ENCODE data around the gene TTLL8. TPM values are rescaled to one million over a fixed set of nuclear protein-coding genes. Genes with fewer than 3 reads are reported as not detected.

Gene TTLL8
- total and polyA plus RNA-seq, 2 of the 8 experiments (the other 6 are each of a cell fraction or from before 2014, with no cell fraction given): not detected

DNA sequence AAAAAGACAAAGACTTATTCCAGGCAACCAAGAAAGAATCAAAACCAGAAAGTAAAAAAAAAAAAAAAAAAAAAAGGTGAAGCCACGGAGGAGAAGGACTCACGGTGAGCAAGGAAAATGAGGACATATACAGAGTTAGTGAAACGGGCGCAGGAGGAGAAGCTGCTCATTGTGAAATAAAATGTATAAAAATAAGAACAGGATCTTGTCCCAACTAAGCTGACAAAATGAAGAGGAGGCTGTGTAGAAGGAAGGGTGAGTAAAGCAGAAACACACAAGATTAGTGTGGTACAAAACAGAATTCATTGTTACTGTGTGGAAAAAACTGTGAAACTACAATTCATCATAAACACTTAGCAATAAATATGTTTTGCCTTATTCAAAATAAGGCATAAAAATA, 53.2 kb downstream of the TTLL8 start:
- Histone ChIP-seq H3K56ac (replicated peaks; ENCODE audit: insufficient read length, low read depth, low read length) (no peak overlapping the region), H3K23ac (ENCODE audit: insufficient read length) (no peak overlapping the region), H3K18ac (ENCODE audit: extremely low read depth, low read length) (no peak overlapping the region), H3K4ac (replicated peaks; ENCODE audit: insufficient read length, low read depth, low read length) (no peak overlapping the region), H3K14ac (ENCODE audit: insufficient read length) (no peak overlapping the region), H3K36me3 (ENCODE audit: control insufficient read depth in 2 of 4, insufficient read depth in 4 of 4, low read length in 3 of 4) (no peaks in the 10 kb centered on the region), H3K4me3 (ENCODE audit: extremely low read depth in 1 of 4, insufficient read depth in 2 of 4, low read depth in 3 of 4, low read length in 4 of 4) (no peak overlapping the region), H4K5ac (ENCODE audit: insufficient read length, low read depth, low read length) (no peak overlapping the region), H3K4me1 (replicated peaks in 1 of 4; ENCODE audit: control insufficient read depth in 3 of 4, insufficient read depth in 4 of 4, low read length in 3 of 4) (peaks cover 0 to 12% (median 6%) of the 10 kb centered on the region in 4 experiments; a peak in 5 of 7 replicates), H2BK15ac (ENCODE audit: low read length) (no peak overlapping the region), H3K23me2 (ENCODE audit: low read depth, low read length) (no peaks in the 10 kb centered on the region; the same call in 1 of the 2 replicates), H3K9ac (replicated peaks in 1 of 4; ENCODE audit: extremely low read depth in 1 of 4, low read depth in 3 of 4, low read length in 3 of 4) (no peak overlapping the region), H2AFZ (ENCODE audit: low read length) (no peak overlapping the region), H3K9me3 (ENCODE audit: insufficient read depth in 2 of 2, low read depth in 1 of 2, low read length in 1 of 2) (no peaks in the 10 kb centered on the region), H3K79me1 (ENCODE audit: low read depth, low read length) (no peaks in the 10 kb centered on the region), H2BK20ac (ENCODE audit: low read length) (no peak overlapping the region), H4K20me1 (replicated peaks in 1 of 2; ENCODE audit: control insufficient read depth in 1 of 2, insufficient read depth in 2 of 2, low read length in 2 of 2) (peaks cover 0 to 5% of the 10 kb centered on the region in 2 experiments), H2BK5ac (ENCODE audit: low read depth, low read length) (no peak overlapping the region), H4K91ac (replicated peaks; ENCODE audit: insufficient read length, low read length) (no peak overlapping the region), H2BK12ac (ENCODE audit: low read depth, low read length) (no peak overlapping the region), H3K27ac (ENCODE audit: low read depth, low read length) (no peak overlapping the region), H4K8ac (ENCODE audit: extremely low read depth, insufficient read depth, low read length) (no peak overlapping the region), H2BK120ac (replicated peaks; ENCODE audit: low read depth, low read length) (no peak overlapping the region), H2AK5ac (ENCODE audit: low read depth, low read length) (no peak overlapping the region), H3K27me3 (replicated peaks in 1 of 4; ENCODE audit: control insufficient read depth in 3 of 4, extremely low read depth in 1 of 4, insufficient read depth in 3 of 4, low read length in 3 of 4) (peaks cover 8 to 21% (median 10%) of the 10 kb centered on the region in 4 experiments; a peak in 6 of 7 replicates), H3K79me2 (ENCODE audit: control insufficient read depth in 1 of 2, insufficient read depth in 2 of 2, low read length in 2 of 2) (no peaks in the 10 kb centered on the region), H3K4me2 (ENCODE audit: insufficient read depth in 1 of 2, low read depth in 2 of 2, low read length in 2 of 2) (no peak overlapping the region)
- 70% methylated on average over 4 of the region's 4 CpGs; no CpG with 5 or more reads in 1 of the 2 experiments for WGBS, 2 experiments (ENCODE audit: extremely low coverage in 1 of 2, insufficient coverage in 1 of 2, insufficient read length in 1 of 2, insufficient replicate concordance in 2 of 2, low coverage in 1 of 2, low lambda C conversion rate in 2 of 2, missing lambda C conversion rate in 1 of 2)
- POLR2A ChIA-PET (ENCODE audit: partially characterized antibody): no interaction called here
- no peak for FAIRE-seq
- no peak for DNase-seq (ENCODE audit: low read depth in 1 of 2, low spot score in 2 of 2)
- CTCF ChIA-PET (ENCODE audit: partially characterized antibody): interaction anchor here (0.7 to 2.8 kb wide), 6 partner anchors 10 to 202 kb away, joined by 3 to 16 read pairs (median 4); no protein-coding TSS in a partner anchor
- TF ChIP-seq CHD2 (IDR thresholded peaks at IDR 0.05; ENCODE audit: low read length): no peak

All from H1 (cell line).